A673 (cell line): ENCODE measurements around the gene PRR20G. TPM values are rescaled to one million over a fixed set of nuclear protein-coding genes. Genes with fewer than 3 reads are reported as not detected.

ENCODE experiments used
- BruUV-seq: library from RNA; stranded (reverse); fragments of 400-500 nt; replicated peaks from 2 replicates; lab custom pipeline; 2021; lab: Mats Ljungman, UMichigan
- CTCF ChIA-PET: fragments of 300-600 bp; sonication (Branson Sonifier 250); formaldehyde crosslinking; loops from one replicate; lab custom pipeline; 2022; ENCODE audit warnings: antibody characterized with exemption; lab: Charles Lee
- POLR2A ChIA-PET: fragments of 300-600 bp; sonication (Branson Sonifier 250); formaldehyde crosslinking; loops from one replicate; lab custom pipeline; 2022; ENCODE audit warnings: antibody characterized with exemption; ENCODE audit not compliant: low non-redundant PET; lab: Charles Lee
- DNase-seq: peaks from one replicate; pipeline ENCODE4 v3.0.0-alpha.2; 2015; ENCODE audit warnings: low spot score
- H3K27ac ChIP-seq: fragments of 200-600 bp; sonication (generic); 2 replicates; pipeline ENCODE4 v1.5.1; 2016; ENCODE audit warnings: mixed run types, low read depth, mild to moderate bottlenecking, mixed read lengths, antibody characterized with exemption, low read length; ENCODE audit not compliant: poor library complexity, severe bottlenecking
- H3K27me3 ChIP-seq: fragments of 200-600 bp; sonication (generic); replicated peaks from 2 replicates; pipeline ENCODE4 v1.6.1; 2017; ENCODE audit warnings: mixed run types, low read depth, mild to moderate bottlenecking, mixed read lengths, antibody characterized with exemption, low read length; ENCODE audit not compliant: insufficient read depth, poor library complexity
- H3K36me3 ChIP-seq: fragments of 200-600 bp; sonication (generic); 2 replicates; pipeline ENCODE4 v1.6.1; 2016; ENCODE audit warnings: mixed run types, mild to moderate bottlenecking, mixed read lengths, antibody characterized with exemption, low read length; ENCODE audit not compliant: insufficient read depth, poor library complexity, severe bottlenecking
- H3K4me1 ChIP-seq: fragments of 200-600 bp; sonication (generic); 2 replicates; pipeline ENCODE4 v1.6.1; 2017; ENCODE audit warnings: mixed run types, mild to moderate bottlenecking, mixed read lengths, antibody characterized with exemption, low read length; ENCODE audit not compliant: insufficient read depth, poor library complexity, severe bottlenecking
- H3K4me3 ChIP-seq: fragments of 200-600 bp; sonication (generic); 2 replicates; pipeline ENCODE4 v1.5.1; 2016; ENCODE audit warnings: low read depth, mixed run types, mild to moderate bottlenecking, mixed read lengths, low read length; ENCODE audit not compliant: poor library complexity, severe bottlenecking
- H3K9me3 ChIP-seq: fragments of 200-600 bp; sonication (generic); 2 replicates; pipeline ENCODE4 v1.6.1; 2016; ENCODE audit warnings: mixed run types, low read depth, mild to moderate bottlenecking, mixed read lengths, antibody characterized with exemption, low read length; ENCODE audit not compliant: poor library complexity, severe bottlenecking
- CTCF ChIP-seq: fragments of 300-800, 200-600 bp; sonication (generic); conservative IDR thresholded peaks from 2 replicates; pipeline ENCODE4 v1.5.1; 2017; ENCODE audit warnings: low read depth, mild to moderate bottlenecking, antibody characterized with exemption, low read length, moderate library complexity, mixed read lengths
- EZH2 ChIP-seq: fragments of 200-600 bp; sonication (generic); IDR thresholded peaks from 2 replicates; pipeline ENCODE4 v1.6.1; 2017; ENCODE audit warnings: borderline replicate concordance, low read depth, mild to moderate bottlenecking, mixed read lengths, antibody characterized with exemption, low read length; ENCODE audit not compliant: poor library complexity, severe bottlenecking
- intact Hi-C: fragments of 100-400 bp; cut with micrococcal nuclease; formaldehyde crosslinking; loops from one replicate; pipeline ENCODE4 v1.10.0; 2022; ENCODE audit not compliant: unreplicated experiment
- total RNA-seq: library from RNA; stranded (reverse); gene quantifications from 2 replicates; pipeline ENCODE4 v1.2.3, GENCODE V29; 2021

The PRR20G gene
- total RNA-seq, 1 experiment from 2014 or later: not detected

- TF ChIP-seq EZH2 (no peak), CTCF (no peak)
- intact Hi-C loops: no loop called here
- peaks cover 11% of the 10 kb centered on the region for H3K9me3 ChIP-seq
- no peaks in the 10 kb centered on the region for H3K36me3 ChIP-seq
- no TSS peak for BruUV-seq
- no peak for DNase-seq
- H3K27me3 ChIP-seq: peaks cover 10% of the 10 kb centered on the region
- no peaks in the 10 kb centered on the region for H3K4me1 ChIP-seq
- no peak overlapping the region for H3K27ac ChIP-seq
- ChIA-PET CTCF (no interaction called here), POLR2A (no interaction called here)
- no peak overlapping the region for H3K4me3 ChIP-seq
These were observed 21.7 kb downstream of the PRR20G start for GRCh38 chr3:127266186-127266585.

- BruUV-seq: no TSS peak
- DNase-seq: no peak
- peaks cover 10% of the 10 kb centered on the region for H3K27me3 ChIP-seq
- H3K9me3 ChIP-seq: peaks cover 11% of the 10 kb centered on the region
- no peak overlapping the region for H3K4me3 ChIP-seq
- H3K4me1 ChIP-seq: no peaks in the 10 kb centered on the region
- CTCF ChIA-PET: no interaction called here
- intact Hi-C loops: no loop called here
- POLR2A ChIA-PET: no interaction called here
- no peaks in the 10 kb centered on the region for H3K36me3 ChIP-seq
- no peak overlapping the region for H3K27ac ChIP-seq
- no peak for TF ChIP-seq EZH2
- no peak for TF ChIP-seq CTCF
These were observed 22.3 kb downstream of the PRR20G start for GRCh38 chr3:127265581-127265981.

- DNase-seq: no peak
- H3K4me3 ChIP-seq: no peak overlapping the region
- peaks cover 11% of the 10 kb centered on the region for H3K9me3 ChIP-seq
- H3K27ac ChIP-seq: no peak overlapping the region
- H3K36me3 ChIP-seq: no peaks in the 10 kb centered on the region
- POLR2A ChIA-PET: no interaction called here
- BruUV-seq: no TSS peak
- intact Hi-C loops: no loop called here
- no peaks in the 10 kb centered on the region for H3K4me1 ChIP-seq
- TF ChIP-seq EZH2 (no peak), CTCF (no peak)
- peaks cover 6% of the 10 kb centered on the region for H3K27me3 ChIP-seq
- CTCF ChIA-PET: no interaction called here
These were observed 22.9 kb downstream of the PRR20G start for GRCh38 chr3:127264794-127265514.
